ENCODE results near the gene CDH8.

CDH8 gene

DNA sequence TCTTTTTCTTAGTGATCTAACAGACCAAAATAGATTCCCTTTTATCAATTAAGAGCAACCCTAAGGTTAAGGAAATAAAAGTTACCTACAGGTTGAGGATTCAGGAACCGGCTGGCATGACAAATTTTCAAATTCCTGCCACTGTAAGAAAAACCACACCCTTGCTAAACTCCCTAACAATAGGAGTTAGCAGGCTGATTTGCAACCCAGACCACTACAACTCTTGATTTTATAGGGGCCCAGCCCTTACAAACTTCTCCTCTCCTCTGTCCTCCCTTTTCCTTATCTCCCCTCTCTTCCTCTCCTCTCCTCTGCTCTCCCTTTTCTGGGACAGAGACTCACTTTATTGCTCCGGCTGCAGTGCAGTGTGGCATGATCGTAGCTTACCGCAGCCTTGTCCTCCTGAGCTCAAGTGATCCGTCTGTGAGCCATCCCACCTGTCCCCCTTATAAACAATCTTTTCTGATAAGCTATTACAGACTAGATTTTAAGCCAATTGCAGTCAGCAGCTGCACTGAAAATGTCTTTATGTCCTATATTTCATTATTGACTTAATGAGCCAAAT, 418.9 kb downstream of the CDH8 start:
- H3K27ac ChIP-seq (ENCODE audit: insufficient read depth, low read depth, low read length, poor library complexity, severe bottlenecking), result no peak overlapping the region
- peaks cover 5% of the 10 kb centered on the region for H3K4me1 ChIP-seq (ENCODE audit: control insufficient read depth, insufficient read depth, low read length)
- no peak overlapping the region for H3K4me3 ChIP-seq (ENCODE audit: insufficient read depth, low read depth, low read length)
- WGBS, 2 experiments, result 69 to 72% methylated on average over 5 of the region's 5 CpGs
- no peaks in the 10 kb centered on the region for H3K27me3 ChIP-seq (ENCODE audit: control insufficient read depth, insufficient read depth, low read length, poor library complexity, severe bottlenecking)
- H3K36me3 ChIP-seq (ENCODE audit: control insufficient read depth, insufficient read depth, low read length), result no peaks in the 10 kb centered on the region
- H3K9me3 ChIP-seq (ENCODE audit: control insufficient read depth, low read length), result no peaks in the 10 kb centered on the region

DNA sequence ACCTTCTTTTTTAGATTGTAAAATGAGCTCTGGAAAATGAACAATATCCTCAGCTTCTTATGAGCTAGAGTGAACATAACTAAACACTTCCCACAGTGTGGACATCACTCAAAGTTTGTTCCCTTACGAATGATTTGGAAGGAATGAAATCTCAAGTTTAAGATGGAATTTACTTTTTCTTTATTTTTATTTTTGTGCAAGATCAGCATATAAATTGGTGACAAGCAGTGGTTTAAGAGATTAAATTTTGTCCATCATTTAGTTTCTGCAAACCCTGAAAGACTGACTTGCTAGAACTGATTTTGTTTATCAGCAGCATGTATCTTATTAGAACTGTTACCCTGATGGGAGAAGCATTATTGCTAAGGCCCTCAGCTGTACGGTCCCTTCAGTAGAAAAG, 420.1 kb downstream of the CDH8 start:
- no peaks in the 10 kb centered on the region for H3K36me3 ChIP-seq (ENCODE audit: control insufficient read depth, insufficient read depth, low read length)
- H3K27me3 ChIP-seq (ENCODE audit: control insufficient read depth, insufficient read depth, low read length, poor library complexity, severe bottlenecking), result no peaks in the 10 kb centered on the region
- no peaks in the 10 kb centered on the region for H3K9me3 ChIP-seq (ENCODE audit: control insufficient read depth, low read length)
- no peak overlapping the region for H3K27ac ChIP-seq (ENCODE audit: insufficient read depth, low read depth, low read length, poor library complexity, severe bottlenecking)
- H3K4me1 ChIP-seq (ENCODE audit: control insufficient read depth, insufficient read depth, low read length), result peaks cover 5% of the 10 kb centered on the region
- no peak overlapping the region for H3K4me3 ChIP-seq (ENCODE audit: insufficient read depth, low read depth, low read length)
- 71 to 93% methylated on average over 1 to 2 of the region's 2 CpGs for WGBS, 2 experiments

DNA sequence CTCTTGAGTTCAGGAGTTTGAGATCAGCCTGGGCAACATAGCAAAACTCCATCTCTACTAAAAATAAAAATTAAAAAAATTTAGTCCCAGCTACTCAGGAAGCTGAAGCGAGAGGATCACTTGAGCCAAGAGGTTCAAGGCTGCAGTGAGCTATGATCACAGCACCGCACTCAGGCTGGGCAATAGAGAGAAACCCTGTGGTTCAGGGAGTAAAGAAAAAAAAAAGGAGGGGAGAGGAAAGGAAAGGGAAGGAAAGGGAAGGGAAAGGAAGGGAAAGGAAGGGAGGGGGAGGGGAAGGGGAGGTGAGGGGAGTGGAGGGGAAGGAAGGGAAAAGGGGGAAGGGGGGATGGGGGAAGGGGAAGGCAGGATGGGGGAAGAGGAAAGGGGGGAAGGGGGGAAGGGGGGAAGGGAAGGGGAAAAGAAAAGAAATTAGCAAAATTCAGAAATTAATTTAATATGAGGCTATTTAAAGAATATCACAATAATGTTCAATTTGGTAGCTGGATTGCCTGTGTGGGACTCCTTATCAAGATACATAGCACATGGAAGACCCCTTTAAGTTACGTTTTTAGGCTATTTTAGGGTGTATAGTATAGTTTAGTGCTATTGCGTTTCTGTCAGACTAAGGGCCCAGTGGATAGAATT, 424.3 kb downstream of the CDH8 start:
- WGBS, 2 experiments, result 93 to 94% methylated on average over 4 of the region's 4 CpGs
- H3K27me3 ChIP-seq (ENCODE audit: control insufficient read depth, insufficient read depth, low read length, poor library complexity, severe bottlenecking), result no peaks in the 10 kb centered on the region

DNA sequence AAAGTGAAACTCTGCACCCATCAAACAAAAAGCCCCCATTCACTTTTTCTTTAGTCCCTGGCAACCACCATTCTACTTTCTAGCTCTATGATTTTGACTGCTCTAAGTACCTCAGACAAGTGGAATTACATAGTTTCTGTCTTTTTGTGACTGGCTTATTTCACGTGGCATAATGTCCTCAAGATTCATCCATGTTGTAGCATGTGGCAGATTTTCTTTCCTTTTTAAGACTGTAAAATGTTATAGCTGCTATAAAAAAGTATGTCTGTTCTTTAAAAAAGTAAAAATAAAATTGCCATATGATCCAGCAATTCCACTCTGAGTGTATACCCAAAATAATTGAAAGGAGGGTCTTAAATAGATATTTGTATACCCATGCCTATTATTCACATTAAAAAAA, 429.7 kb downstream of the CDH8 start:
- no peak overlapping the region for H3K27ac ChIP-seq (ENCODE audit: insufficient read depth, low read depth, low read length, poor library complexity, severe bottlenecking)
- no peaks in the 10 kb centered on the region for H3K27me3 ChIP-seq (ENCODE audit: control insufficient read depth, insufficient read depth, low read length, poor library complexity, severe bottlenecking)
- 88 to 90% methylated on average over 1 of the region's 1 CpG for WGBS, 2 experiments
- H3K9me3 ChIP-seq (ENCODE audit: control insufficient read depth, low read length), result no peaks in the 10 kb centered on the region
- no peak overlapping the region for H3K4me3 ChIP-seq (ENCODE audit: insufficient read depth, low read depth, low read length)
- no peaks in the 10 kb centered on the region for H3K4me1 ChIP-seq (ENCODE audit: control insufficient read depth, insufficient read depth, low read length)
- no peaks in the 10 kb centered on the region for H3K36me3 ChIP-seq (ENCODE audit: control insufficient read depth, insufficient read depth, low read length)

More for the DNA sequence above, 424.3 kb downstream of the CDH8 start:
- Histone ChIP-seq H3K36me3 (ENCODE audit: control insufficient read depth, insufficient read depth, low read length) (no peaks in the 10 kb centered on the region), H3K4me1 (ENCODE audit: control insufficient read depth, insufficient read depth, low read length) (peaks cover under 1% of the 10 kb centered on the region), H3K4me3 (ENCODE audit: insufficient read depth, low read depth, low read length) (no peak overlapping the region), H3K9me3 (ENCODE audit: control insufficient read depth, low read length) (no peaks in the 10 kb centered on the region), H3K27ac (ENCODE audit: insufficient read depth, low read depth, low read length, poor library complexity, severe bottlenecking) (no peak overlapping the region)

Measured in ectodermal cell (in vitro differentiated cells).